CD4-positive, alpha-beta T cell treated with Interleukin-2 at 100 ng/mL for 4 hours (primary cell): ENCODE measurements around the gene CHERP.
"Not testable (repeated sequence)": the region's sequence is repeated elsewhere in the genome, so short reads cannot be mapped to it uniquely, and the experiment has no call there.

ENCODE experiments used
- DNase-seq: peaks from one replicate; pipeline ENCODE4 v3.0.0-alpha.2; 2020; ENCODE audit warnings: low spot score

The CHERP gene

DNA sequence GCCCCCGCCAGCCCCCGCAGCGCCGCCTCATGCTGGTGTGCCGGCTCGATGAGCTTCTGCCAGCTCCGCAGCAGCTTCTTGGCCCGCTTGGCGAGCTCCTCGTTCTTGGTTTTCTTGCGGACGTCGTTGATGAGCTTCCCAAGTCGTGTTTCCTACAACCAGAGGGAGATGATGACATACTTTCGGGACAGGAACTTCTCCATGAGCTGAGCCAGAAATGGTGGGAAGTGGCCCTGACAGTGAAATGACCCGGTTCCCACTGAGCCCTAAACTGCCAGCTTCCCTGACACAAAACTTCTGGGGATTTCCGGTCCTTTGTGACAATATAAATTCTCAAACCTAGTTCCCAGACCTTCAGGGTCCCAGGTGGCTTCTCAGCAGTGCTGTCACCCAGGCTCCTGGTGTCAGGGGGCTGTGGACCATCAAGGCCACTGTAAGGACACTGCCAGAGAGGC is 35.3 kb upstream of the CHERP start:
- DNase-seq = no peak

- no peak for DNase-seq
Observed at GRCh38 chr19:16576690-16577530, 34.7 kb upstream of the CHERP start.

DNA sequence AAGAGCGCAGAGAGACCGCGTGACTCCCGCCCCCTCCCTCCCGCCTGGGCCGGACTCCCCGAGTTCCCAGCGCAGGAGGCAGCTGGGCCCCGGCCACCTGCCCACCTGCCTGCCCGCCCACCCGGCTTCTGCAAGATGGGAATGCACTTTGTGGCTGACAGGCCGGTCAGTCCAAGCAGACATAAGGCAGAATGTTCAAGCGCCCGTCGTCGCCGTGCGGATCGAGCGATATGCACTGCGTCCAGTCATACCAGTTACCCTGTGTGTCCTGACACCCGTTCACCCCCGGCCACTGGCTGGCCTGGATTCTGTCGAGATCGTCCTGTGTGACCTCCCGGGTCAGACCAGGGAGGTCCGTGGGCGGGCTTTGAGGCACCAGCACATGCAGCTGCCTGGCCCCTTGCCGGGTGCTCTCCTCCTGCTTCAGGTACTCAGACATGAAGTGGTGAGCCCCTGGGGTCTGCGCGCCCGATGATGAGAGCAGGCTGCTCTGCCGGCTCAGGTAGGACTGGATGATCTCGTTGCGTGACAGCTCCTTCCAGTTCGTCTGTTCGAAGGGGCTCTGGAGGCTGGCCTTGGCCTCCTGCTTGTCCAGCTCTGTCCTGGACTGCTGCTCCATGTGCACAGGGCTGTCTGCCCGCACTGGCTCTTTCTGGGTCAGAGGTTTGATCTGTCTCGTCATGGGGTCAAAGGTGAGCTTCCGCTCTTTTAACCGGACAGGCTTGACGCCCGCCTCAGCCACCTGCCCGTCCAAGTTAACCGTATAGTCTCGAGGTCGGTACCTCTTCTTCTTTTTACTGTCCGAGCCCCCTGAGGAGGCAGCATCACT is 33.8 kb upstream of the CHERP start:
- no peak for DNase-seq

DNA sequence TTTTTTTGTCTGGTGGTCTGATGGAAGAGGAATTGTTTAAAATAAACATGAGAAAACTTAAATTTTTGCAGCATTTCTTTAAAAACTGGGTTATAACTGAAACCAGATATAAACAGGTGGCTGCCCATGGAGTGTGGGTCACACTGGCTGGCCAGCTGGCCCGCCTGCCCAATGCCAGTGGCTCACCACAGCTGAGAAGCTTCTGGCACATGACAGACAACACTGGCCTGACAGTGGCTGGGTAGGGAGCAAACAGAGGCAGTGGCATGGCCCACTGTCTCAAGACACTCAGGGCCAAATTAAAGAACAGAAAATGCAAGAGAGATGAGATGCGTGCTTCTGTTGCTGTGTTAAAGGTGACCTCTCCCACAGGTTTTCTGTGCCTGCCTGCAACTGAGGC is 33.0 kb upstream of the CHERP start:
- no peak for DNase-seq

- DNase-seq = no peak
Observed at GRCh38 chr19:16573925-16574324, 31.7 kb upstream of the CHERP start.

DNA sequence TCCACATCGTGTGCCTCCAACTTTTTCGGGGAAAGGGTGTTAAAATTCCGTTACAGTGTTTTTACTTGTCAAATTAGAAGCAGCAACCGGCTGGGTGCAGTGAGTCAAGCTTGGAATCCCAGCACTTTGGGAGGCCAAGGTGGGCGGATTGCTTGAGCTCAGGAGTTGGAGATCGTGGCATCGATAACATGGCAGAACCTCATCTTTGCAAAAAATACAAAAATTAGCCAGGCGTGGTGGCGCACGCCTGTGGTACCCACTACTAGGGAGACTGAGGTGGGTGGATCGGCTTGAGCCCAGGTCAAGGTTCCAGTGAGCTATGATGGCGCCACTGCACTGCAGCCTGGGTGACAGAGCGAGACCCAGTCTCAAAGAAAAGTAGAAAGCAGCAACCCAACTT is 31.1 kb upstream of the CHERP start:
- no peak for DNase-seq

GRCh38 chr19:16572332-16573211 is 30.3 kb upstream of the CHERP start, which contains the start of gene SLC35E1:
TSS of gene SLC35E1 (minus strand) at chr19:16572415. CDS start at chr19:16572364, 51 bp downstream.
- peak; percentile 91 for DNase-seq

DNA sequence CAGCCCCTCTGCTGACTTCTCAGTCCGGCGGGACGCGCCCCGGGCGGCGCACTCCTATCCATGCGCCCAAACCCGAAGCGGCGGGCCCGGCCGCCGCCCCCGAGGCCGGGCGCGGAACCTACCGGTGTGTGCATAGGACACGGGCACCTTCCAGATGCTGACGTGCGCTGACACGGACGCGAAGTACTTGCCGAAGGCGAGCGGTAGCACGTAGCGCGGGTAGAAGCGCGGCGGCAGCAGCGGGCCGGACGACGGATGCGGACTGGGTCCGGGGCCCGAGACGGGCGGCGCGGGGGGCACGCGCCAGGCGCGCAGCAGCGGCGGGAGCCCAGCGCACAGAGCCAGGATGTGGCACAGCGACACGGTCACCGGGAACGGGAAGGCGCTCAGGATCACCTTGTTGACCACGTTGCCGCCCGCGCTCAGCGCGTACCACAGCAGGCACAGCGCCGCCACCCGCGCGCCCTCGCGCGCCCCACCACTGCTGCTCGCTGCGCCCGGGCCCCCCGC is 29.6 kb upstream of the CHERP start:
- peak; percentile 22 for DNase-seq

GRCh38 chr19:16571283-16571682 is 29.0 kb upstream of the CHERP start:
- no peak for DNase-seq

DNA sequence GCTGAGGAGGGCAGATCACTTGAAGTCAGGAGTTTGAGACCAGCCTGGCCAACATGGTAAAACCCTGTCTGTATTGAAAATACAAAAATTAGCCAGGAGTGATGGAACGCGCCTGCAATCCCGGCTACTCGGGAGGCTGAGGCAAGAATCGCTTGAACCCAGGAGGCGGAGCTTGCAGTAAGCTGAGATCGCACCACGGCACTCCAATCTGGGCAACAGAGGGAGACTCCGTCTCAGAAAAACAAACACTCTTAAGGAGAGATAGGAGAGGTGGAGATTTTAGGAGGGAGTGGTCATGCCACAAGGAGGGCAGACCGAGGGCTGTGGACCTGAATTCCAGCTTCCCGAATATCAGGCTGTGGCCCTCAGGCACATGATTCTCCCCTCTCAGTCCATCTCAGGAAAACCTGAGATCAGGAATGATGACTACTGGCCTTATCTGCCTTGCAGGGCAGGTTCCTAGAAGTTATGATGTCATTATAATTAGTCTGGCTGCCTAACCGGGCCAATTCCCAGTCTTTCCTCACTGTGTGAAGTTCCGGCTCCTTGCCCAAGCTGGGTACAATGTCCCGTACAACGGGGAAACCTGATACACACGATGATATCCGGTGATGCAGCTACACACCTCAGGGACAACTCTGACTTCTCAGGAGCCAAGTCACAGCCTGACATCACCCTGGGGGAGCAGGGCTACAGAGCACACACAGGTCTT is 27.5 kb upstream of the CHERP start:
- no peak for DNase-seq

- no peak for DNase-seq
Observed at GRCh38 chr19:16566702-16567101, 24.5 kb upstream of the CHERP start.

- peak; percentile 88 for DNase-seq
Observed at GRCh38 chr19:16566161-16566560, 23.9 kb upstream of the CHERP start.

DNA sequence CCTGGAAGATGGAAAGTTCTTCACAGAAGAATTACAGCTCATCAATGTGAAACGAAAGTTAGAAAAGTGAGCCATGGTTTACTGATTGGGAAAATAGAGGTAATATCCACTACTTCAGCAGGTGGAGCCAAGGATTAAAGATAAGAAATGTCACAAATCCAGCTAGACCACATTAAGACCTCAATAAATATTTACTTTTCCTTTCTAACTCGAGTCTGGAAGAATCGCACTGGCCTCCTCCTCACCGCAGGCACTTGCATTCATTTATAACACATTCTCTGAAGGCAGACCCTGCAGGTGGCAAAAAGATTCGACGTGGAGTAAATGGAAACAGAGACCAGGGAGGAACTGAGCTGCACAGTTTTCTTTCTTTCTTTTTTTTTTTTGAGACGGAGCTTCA is 22.6 kb upstream of the CHERP start:
- no peak for DNase-seq

- no peak for DNase-seq
Observed at GRCh38 chr19:16562608-16563025, 20.4 kb upstream of the CHERP start.

DNA sequence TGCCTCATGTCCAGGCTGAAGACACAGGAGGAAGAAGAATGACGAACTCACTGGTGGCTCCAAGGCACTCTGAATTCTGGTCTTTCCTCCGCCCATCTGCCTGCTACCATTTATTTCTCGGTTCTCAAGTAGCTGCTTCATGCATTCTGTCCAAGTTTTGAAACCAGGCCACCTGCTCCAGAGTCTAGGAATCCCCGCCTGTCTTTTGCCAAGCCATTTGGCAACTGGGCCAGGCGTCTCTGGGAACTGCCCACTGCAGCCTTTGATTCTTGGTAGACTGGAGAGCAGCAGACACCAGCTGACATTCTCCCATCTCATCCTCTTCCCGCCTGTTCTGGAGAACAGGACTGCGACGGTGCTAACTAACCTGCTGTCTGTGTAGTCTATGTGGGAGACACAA is 19.1 kb upstream of the CHERP start:
- DNase-seq = no peak

DNA sequence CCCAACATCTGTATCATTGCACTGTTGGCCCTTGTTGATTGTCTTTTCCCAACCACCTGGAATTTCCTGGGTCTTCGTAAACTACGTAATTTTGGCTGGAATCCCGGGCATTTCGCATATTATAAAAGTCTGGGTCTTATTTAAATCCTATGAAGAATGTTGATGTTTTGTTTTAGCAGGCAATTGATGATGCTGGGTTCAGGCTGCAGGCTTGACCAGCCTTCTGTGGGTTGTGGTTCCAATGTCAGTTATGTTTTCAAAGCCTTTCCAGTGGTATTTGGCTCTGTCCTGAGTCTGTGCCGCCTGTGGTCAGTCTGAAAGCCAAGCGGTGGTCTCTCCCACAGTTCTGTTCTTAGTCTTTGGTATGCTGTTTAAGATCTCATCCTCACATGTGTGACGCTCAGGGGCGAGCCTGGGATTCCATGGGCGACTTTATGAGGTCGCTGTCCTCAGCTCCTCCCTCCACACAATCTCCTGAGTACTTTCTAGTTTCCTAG is 17.6 kb upstream of the CHERP start:
- no peak for DNase-seq

DNA sequence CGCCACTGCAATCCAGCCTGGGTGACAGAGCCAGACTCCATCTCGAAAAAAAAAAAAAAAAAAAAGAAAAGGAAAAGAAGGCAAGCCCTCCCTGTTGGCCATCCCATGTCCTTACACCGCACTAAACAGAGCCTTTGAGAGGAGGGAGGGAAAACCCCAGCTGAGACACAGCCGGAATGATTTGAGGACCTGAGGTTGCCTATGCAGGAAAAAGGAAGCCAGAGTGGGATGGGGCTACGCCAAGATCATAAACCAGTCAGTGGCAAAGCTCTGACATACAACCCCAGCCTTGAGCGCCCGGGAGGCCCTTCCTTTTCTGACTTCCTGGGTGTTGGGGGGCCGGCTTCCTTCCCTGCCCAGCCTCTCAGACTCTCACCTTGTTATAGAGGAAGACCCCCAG is 12.5 kb upstream of the CHERP start:
- DNase-seq = no peak

GRCh38 chr19:16551902-16552301 is 9.7 kb upstream of the CHERP start:
- not testable (repeated sequence) for DNase-seq

GRCh38 chr19:16548956-16549355 is 6.7 kb upstream of the CHERP start:
- DNase-seq = no peak

- DNase-seq = no peak
Observed at GRCh38 chr19:16544473-16545231, 2.4 kb upstream of the CHERP start.
